HCEC 1CT (cell line): ENCODE measurements around the gene ZMIZ1.

Source experiments
- DNase-seq: peaks from one replicate; pipeline ENCODE4 v3.0.0-alpha.2; 2017

Gene ZMIZ1

GRCh38 chr10:79191951-79192676, 123.3 kb downstream of the ZMIZ1 start:
- no peak for DNase-seq

- DNase-seq = peak; percentile 34
Measured at GRCh38 chr10:79192677-79193003, 123.9 kb downstream of the ZMIZ1 start.

- DNase-seq = no peak
Measured at GRCh38 chr10:79193694-79194382, 125.1 kb downstream of the ZMIZ1 start.

DNA sequence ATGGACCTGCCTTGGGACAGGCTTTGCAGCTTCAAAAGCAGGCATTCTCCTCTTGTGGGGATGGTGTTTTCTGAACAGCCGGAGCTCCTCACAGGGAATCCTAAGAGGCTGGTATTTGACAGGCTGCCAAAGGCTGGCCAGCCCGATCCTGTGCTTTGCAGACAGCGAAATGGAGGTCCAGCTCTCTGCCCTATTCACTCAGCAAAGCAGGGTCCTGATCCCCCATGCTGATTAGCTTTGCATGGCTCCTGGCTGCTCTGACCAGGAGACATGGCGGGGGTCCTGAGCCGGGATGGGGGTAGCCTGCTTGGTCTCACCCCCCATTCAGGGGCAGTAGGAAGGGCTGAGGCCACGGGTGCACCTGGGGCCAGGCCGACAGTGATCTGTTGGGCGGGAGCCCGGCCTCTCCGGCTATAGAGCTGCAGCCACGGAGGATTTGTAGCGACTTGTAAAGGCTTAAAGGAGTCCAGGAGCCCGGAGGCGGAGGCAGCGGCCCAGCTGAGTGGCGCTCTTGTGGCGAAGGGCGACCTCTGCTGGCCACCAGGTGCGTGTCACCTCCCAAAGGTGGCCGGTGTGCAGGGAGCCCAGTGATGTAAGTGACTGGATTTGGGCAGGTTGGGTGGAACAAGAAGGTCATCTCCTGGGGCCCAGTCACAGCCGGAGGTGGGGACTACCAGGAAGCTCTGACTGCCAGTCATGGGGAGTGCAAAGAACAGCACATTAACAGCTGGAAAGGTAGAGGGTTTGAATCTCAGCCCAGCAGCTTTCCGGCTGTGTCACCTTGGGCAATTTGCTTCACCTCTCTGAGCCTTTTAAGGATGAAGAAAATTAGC, 126.5 kb downstream of the ZMIZ1 start:
- peak; percentile 68 for DNase-seq

- DNase-seq = peak; percentile 13
Measured at GRCh38 chr10:79196470-79197461, 128.0 kb downstream of the ZMIZ1 start.

GRCh38 chr10:79197558-79197957, 128.8 kb downstream of the ZMIZ1 start:
- no peak for DNase-seq

DNA sequence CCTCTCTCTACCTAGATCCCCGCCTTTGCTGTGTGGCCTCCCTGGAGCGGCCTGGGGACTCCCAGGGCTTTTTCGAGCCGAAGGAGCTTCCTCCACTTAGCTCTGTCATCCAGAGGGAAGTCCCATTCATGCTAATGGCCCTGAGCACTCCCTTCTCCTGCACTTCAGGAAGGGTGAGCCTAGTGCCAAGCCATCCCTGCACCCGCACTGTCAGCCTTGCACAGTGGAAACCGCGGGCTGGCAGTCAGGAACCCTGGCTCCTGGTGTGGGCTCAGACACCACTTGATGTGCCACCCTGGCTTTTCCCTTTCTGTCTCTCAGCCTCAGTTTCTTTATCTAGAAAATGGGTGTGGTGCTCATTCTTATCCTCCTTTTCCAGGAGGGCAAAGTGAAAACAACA, 131.6 kb downstream of the ZMIZ1 start:
- no peak for DNase-seq

DNA sequence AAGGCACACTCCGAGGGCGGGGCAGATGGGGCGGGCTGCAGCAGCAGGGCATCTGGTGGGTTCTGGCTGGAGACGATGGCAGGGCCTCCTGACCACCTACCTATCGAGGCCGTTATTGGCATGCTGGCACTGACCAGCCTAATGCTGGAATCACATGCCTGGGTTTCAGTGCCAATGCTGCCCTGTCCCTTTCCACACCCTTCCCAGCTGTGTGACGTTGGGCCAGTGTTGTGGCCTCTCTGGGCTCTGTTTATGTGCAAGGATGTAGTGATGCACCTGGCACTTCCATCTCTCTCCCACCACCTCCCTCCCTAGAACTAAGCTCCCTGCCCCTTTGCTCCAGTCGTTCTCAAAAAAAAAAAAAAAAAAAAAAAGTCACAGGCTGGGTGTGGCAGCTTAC, 132.9 kb downstream of the ZMIZ1 start:
- DNase-seq = no peak

GRCh38 chr10:79202188-79203013, 133.6 kb downstream of the ZMIZ1 start:
- DNase-seq = peak; percentile 31

GRCh38 chr10:79203014-79203644, 134.4 kb downstream of the ZMIZ1 start:
- no peak for DNase-seq

- no peak for DNase-seq
Measured at GRCh38 chr10:79203833-79204232, 135.1 kb downstream of the ZMIZ1 start.

DNA sequence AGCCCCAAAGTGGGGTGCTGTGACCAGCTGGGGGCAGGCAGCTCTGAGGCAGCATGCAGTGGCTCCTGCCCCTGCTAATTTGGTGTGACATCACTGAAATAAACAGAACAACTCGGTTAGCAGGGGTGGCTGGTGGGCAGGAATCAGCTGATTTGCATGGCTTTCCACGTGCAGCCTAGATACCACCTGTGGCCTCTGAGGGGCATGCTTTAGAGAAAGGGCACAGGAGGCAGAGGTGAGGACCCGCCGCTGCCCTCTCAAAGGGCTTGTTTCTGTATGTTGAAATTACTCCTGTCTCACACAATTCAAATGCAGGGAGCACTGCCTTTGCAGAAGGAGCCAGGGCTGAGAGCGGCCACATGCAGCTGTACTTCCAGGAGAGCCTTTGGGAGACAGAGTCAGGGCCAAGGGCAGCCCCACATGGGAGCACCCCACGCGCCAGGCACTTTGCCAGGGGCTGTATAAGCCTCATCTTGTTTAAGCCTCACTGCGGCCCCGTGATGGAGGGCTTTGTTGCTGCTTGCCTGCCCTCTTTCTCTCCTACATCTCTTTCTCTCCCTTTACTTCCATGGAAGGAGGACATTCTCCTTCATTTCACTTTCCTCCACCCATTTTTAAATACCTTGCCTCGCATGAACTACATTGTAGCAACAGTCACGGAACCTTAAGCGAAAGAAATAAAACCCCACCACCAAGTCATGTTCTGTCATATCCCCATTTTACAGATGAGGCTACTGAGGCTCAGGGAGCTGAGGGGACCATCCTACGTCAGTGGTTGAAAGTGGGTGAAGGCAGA, 137.7 kb downstream of the ZMIZ1 start:
- no peak for DNase-seq

- no peak for DNase-seq
Measured at GRCh38 chr10:79207096-79207357, 138.3 kb downstream of the ZMIZ1 start.

- no peak for DNase-seq
Measured at GRCh38 chr10:79207726-79208125, 139.0 kb downstream of the ZMIZ1 start.

GRCh38 chr10:79208251-79208983, 139.7 kb downstream of the ZMIZ1 start:
- DNase-seq = no peak

- no peak for DNase-seq
Measured at GRCh38 chr10:79209340-79209739, 140.6 kb downstream of the ZMIZ1 start.

DNA sequence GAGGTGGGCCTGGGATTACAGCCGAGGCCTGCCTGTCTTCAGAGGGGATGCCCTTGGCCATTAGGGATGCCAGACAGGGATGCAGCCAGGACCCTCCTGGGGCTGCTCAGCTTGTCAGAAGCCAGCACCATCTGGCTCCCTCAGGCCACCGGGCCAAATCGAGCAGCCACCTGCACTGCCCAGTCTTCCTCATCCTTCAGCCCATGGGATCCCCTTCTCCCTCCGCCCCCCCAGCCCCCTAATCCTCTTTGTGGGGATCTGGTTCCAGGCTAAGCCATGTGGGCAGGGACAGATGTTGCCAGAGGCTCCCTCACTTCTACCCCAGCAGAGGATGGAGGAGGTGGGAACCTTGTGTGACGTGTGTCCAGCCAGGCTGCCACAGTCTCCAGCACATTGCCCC, 141.1 kb downstream of the ZMIZ1 start:
- no peak for DNase-seq

DNA sequence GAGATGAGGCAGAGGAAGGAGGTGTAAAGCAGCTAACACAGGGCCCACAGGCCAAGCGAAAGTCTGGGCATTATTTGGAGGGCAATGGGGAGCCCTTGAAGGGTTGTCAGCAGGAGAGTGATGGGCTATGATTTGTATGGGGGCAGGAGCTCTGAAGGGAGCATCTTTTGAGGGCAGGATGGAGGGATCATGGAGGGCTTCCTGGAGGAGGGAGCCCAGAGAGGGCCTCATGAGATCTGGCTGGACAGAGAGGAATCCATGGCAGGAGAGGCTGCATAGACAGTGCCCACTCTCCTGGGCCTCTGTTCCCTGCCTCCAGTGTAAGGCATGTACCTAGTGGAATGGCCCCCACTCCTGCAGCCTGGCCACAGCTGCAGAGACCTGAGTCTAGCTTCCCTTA, 141.9 kb downstream of the ZMIZ1 start:
- no peak for DNase-seq

DNA sequence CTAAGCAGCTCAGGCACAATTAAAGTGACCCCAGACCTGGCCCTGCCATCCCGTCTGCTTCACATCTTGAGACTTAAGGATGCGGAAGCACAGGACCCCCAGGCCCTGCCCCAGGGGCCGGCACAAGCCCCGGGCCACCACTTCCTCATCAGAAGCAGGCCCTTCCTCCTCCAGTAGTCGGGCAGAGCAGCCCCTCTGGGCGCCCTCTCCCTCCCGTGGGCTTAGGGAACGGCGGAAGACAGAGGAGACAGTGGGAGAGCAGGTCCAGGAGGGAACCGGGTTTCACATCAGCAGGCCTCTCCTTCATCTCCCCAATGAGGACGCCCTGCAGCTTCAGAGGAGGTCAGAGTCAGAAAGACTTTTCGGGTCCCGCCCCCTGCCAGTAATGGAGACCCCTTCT, 142.8 kb downstream of the ZMIZ1 start:
- DNase-seq = no peak

- DNase-seq = no peak
Measured at GRCh38 chr10:79215531-79215930, 146.8 kb downstream of the ZMIZ1 start.
